Measurements from ENCODE around the gene TMEM237. TPM values are rescaled to one million over a fixed set of nuclear protein-coding genes. Genes with fewer than 3 reads are reported as not detected.
A peak's percentile ranks its signal among the peaks of the same experiment; 100 is the strongest.

Gene TMEM237, protein sequence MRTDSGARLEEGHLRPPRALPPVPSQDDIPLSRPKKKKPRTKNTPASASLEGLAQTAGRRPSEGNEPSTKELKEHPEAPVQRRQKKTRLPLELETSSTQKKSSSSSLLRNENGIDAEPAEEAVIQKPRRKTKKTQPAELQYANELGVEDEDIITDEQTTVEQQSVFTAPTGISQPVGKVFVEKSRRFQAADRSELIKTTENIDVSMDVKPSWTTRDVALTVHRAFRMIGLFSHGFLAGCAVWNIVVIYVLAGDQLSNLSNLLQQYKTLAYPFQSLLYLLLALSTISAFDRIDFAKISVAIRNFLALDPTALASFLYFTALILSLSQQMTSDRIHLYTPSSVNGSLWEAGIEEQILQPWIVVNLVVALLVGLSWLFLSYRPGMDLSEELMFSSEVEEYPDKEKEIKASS
- 10 to 100 TPM; 41.4 to 76.6 (median 66.2) TPM for total RNA-seq

DNA sequence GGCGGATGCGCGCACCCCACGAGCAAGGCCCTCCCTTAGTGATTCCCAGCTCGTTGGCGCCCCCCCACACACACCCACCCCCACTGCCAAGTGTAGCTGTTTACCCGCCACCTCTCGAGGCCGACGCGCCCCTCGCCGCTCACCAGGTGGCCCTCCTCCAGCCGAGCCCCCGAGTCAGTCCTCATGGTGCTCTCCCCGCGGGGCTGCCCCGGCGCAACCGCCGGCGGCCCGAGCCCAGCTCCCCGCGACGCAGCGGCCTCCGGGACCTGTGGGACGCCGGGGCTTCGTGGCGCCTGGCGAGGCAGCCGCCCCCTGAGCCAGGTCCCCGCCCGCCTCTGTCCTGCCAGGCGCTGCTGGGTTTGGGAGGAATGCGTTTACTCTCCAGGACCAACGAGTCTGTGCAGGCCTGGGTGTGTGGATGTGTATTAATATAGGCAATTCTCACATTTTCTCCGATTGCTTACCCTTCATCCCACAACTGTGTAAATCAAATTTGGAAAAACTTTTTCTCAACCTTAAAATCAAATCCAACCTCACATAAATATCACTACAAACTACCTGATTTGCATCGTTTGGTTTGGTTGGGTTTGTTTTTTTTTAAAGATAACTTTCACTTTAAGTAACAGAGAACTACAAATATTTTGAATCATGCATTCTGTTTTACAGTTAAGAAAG is at the start of gene TMEM237:
TMEM237 (minus strand) TSS at position 288 of the 675 bp plus-strand sequence; CDS start at position 185, 103 bp downstream.
- H3K36me3 ChIP-seq = peaks cover 8% of the 10 kb centered on the region
- H3K9me3 ChIP-seq = no peaks in the 10 kb centered on the region
- H3K4me3 ChIP-seq = peak within 1 kb of the TSS; percentile 92
- H3K27me3 ChIP-seq = no peaks in the 10 kb centered on the region
- DNase-seq (ENCODE audit: low spot score in 2 of 2) = peak; percentile 81 to 84
- peaks cover 31% of the 10 kb centered on the region for H3K4me1 ChIP-seq
- H3K27ac ChIP-seq = peak within 1 kb of the TSS; percentile 97
- 2% methylated on average over 28 of the region's 41 CpGs for WGBS
- TF ChIP-seq POLR2A (IDR thresholded peaks at IDR 0.05) = peak in 1 of 2 donors; percentile 56
- TF ChIP-seq EP300 (IDR thresholded peaks at IDR 0.05) = no peak
- TF ChIP-seq, protein P1, sequence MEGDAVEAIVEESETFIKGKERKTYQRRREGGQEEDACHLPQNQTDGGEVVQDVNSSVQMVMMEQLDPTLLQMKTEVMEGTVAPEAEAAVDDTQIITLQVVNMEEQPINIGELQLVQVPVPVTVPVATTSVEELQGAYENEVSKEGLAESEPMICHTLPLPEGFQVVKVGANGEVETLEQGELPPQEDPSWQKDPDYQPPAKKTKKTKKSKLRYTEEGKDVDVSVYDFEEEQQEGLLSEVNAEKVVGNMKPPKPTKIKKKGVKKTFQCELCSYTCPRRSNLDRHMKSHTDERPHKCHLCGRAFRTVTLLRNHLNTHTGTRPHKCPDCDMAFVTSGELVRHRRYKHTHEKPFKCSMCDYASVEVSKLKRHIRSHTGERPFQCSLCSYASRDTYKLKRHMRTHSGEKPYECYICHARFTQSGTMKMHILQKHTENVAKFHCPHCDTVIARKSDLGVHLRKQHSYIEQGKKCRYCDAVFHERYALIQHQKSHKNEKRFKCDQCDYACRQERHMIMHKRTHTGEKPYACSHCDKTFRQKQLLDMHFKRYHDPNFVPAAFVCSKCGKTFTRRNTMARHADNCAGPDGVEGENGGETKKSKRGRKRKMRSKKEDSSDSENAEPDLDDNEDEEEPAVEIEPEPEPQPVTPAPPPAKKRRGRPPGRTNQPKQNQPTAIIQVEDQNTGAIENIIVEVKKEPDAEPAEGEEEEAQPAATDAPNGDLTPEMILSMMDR (IDR thresholded peaks at IDR 0.05) = no peak
- no peak for TF ChIP-seq POLR2AphosphoS5 (IDR thresholded peaks at IDR 0.05)

DNA sequence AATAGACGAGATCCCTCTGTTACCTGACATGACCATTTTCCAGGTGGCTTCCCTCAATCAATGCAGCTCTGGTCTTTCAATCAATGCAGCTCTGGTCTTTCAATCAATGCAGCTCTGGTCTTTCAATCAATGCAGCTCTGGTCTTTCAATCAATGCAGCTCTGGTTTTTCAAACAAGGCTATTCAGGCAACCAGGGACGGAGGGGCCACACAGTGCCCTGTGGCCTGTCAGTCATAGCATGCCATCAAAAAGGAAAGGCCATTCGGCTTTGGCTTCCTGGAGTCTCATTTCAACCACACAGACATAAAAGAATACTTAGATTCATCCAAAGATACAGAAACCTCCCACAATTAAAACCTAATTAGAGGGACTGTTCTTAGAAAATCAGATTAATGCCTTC is 41.9 kb upstream of the TMEM237 start:
- DNase-seq (ENCODE audit: low spot score in 2 of 2) = no peak
- WGBS = 94% methylated on average over 3 of the region's 3 CpGs
- H3K9me3 ChIP-seq = no peaks in the 10 kb centered on the region
- TF ChIP-seq POLR2AphosphoS5 (IDR thresholded peaks at IDR 0.05) (no peak), POLR2A (IDR thresholded peaks at IDR 0.05) (no peak), EP300 (IDR thresholded peaks at IDR 0.05) (no peak)
- TF ChIP-seq, protein P1 (IDR thresholded peaks at IDR 0.05) = no peak
- no peak overlapping the region for H3K27ac ChIP-seq
- H3K27me3 ChIP-seq = no peaks in the 10 kb centered on the region
- no peaks in the 10 kb centered on the region for H3K4me1 ChIP-seq
- no peak overlapping the region for H3K4me3 ChIP-seq
- no peaks in the 10 kb centered on the region for H3K36me3 ChIP-seq

DNA sequence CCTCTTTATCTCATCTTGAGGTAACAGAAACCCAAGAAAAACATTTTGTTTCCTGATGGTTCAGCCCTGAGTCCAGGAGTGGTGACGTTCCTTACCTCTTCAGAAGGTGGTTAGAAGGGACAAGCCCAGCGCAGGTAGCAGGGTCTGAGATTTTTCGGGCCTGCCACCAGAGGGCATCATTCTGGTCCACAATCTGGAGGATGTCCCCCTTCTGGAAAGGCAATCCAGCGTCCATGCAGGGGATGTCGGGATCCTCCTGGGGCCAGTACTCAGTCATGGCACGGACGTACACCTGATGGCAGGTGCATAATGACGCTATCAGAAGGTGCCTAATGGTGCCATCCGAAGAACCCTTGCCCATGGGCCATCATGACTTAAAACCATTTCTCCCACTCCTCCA is 37.4 kb upstream of the TMEM237 start:
- 58% methylated on average over 8 of the region's 9 CpGs for WGBS
- DNase-seq (ENCODE audit: low spot score in 2 of 2) = no peak
- no peaks in the 10 kb centered on the region for H3K27me3 ChIP-seq
- no peaks in the 10 kb centered on the region for H3K9me3 ChIP-seq
- no peaks in the 10 kb centered on the region for H3K36me3 ChIP-seq
- H3K27ac ChIP-seq = no peak overlapping the region
- H3K4me3 ChIP-seq = no peak overlapping the region
- H3K4me1 ChIP-seq = no peaks in the 10 kb centered on the region
- TF ChIP-seq POLR2A (IDR thresholded peaks at IDR 0.05) = no peak
- no peak for TF ChIP-seq POLR2AphosphoS5 (IDR thresholded peaks at IDR 0.05)
- no peak for TF ChIP-seq EP300 (IDR thresholded peaks at IDR 0.05)
- TF ChIP-seq, protein P1 (IDR thresholded peaks at IDR 0.05) = no peak

DNA sequence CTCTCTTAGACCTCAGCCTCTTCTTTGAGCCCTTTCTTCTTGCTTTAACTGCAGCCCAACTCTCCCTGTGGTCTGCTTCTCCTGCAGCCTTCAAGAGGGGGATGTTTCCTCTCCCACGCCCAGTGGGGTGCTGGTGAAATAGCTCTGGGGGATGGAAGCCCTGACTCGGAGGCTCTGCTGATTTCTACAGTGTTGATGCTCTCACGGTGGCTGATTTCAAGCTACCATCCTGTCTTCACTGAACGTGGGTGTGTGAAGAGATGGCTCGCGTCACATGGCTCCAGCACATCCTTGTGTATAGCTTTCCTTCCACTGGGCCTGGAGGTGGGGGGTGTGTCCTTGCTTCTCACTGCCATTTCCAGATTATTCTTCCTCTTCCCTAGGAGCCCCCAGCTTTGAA is 35.1 kb upstream of the TMEM237 start:
- no peak overlapping the region for H3K4me3 ChIP-seq
- no peaks in the 10 kb centered on the region for H3K4me1 ChIP-seq
- no peaks in the 10 kb centered on the region for H3K36me3 ChIP-seq
- no peak for TF ChIP-seq POLR2A (IDR thresholded peaks at IDR 0.05)
- no peak for TF ChIP-seq EP300 (IDR thresholded peaks at IDR 0.05)
- no peak for TF ChIP-seq POLR2AphosphoS5 (IDR thresholded peaks at IDR 0.05)
- TF ChIP-seq, protein P1 (IDR thresholded peaks at IDR 0.05) = no peak
- no peaks in the 10 kb centered on the region for H3K9me3 ChIP-seq
- no peaks in the 10 kb centered on the region for H3K27me3 ChIP-seq
- no peak for DNase-seq (ENCODE audit: low spot score in 2 of 2)
- WGBS = 80% methylated on average over 6 of the region's 6 CpGs
- no peak overlapping the region for H3K27ac ChIP-seq

DNA sequence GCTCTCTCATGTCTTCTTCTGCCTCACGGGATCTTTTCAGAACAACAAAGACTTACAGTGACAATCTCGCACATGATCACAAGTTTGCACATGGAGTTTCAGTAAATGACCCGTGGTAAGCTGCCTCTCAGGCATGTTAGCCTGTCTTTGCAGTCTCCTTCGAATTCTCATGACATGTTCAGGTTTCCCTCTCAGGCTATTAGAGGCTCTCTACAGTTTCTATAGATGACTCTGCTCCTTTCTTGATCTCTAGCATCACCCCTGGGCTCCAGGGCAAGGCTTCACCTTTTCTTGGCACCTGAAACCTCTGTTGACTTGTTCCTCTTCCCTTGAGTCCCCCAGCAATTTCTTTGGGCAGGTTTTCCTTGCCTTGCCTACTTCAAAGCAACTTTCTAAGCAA is 32.2 kb upstream of the TMEM237 start:
- Histone ChIP-seq H3K4me3 (no peak overlapping the region), H3K36me3 (no peaks in the 10 kb centered on the region), H3K27ac (no peak overlapping the region), H3K27me3 (no peaks in the 10 kb centered on the region), H3K4me1 (no peaks in the 10 kb centered on the region), H3K9me3 (no peaks in the 10 kb centered on the region)
- no peak for TF ChIP-seq EP300 (IDR thresholded peaks at IDR 0.05)
- TF ChIP-seq, protein P1 (IDR thresholded peaks at IDR 0.05) = no peak
- no peak for DNase-seq (ENCODE audit: low spot score in 2 of 2)
- WGBS = 78% methylated on average over 4 of the region's 4 CpGs

Data from suprapubic skin (tissue), 4 donors.